GM13976 (cell line): ENCODE measurements around the gene SPEF1.

Experiments used
- DNase-seq: peaks from one replicate; pipeline ENCODE4 v3.0.0; 2012; ENCODE audit warnings: low spot score
- in situ Hi-C: fragments of 300-500 bp; cut with MboI; formaldehyde crosslinking; loops from one replicate; pipeline ENCODE4 v1.12.0; 2022; ENCODE audit warnings: low sequenced_read_pairs, mixed read lengths, inconsistent platforms; ENCODE audit not compliant: unreplicated experiment
- TF ChIP-seq, protein P1 (sequence below): IDR thresholded peaks from 2 replicates; pipeline ENCODE4 v1.5.1; 2012; ENCODE audit warnings: borderline replicate concordance, mild to moderate bottlenecking; ENCODE audit not compliant: insufficient read depth; ENCODE audit errors: extremely low read depth, missing control alignments, control extremely low read depth

SPEF1 gene

GRCh38 chr20:3758566-3758965 is 22.7 kb downstream of the SPEF1 start:
- in situ Hi-C loops = no loop called here
- no peak for DNase-seq
- TF ChIP-seq, protein P1, sequence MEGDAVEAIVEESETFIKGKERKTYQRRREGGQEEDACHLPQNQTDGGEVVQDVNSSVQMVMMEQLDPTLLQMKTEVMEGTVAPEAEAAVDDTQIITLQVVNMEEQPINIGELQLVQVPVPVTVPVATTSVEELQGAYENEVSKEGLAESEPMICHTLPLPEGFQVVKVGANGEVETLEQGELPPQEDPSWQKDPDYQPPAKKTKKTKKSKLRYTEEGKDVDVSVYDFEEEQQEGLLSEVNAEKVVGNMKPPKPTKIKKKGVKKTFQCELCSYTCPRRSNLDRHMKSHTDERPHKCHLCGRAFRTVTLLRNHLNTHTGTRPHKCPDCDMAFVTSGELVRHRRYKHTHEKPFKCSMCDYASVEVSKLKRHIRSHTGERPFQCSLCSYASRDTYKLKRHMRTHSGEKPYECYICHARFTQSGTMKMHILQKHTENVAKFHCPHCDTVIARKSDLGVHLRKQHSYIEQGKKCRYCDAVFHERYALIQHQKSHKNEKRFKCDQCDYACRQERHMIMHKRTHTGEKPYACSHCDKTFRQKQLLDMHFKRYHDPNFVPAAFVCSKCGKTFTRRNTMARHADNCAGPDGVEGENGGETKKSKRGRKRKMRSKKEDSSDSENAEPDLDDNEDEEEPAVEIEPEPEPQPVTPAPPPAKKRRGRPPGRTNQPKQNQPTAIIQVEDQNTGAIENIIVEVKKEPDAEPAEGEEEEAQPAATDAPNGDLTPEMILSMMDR = no peak

GRCh38 chr20:3757268-3757667 is 24.0 kb downstream of the SPEF1 start:
- no peak for DNase-seq
- in situ Hi-C loops = no loop called here
- TF ChIP-seq, protein P1 = no peak

DNA sequence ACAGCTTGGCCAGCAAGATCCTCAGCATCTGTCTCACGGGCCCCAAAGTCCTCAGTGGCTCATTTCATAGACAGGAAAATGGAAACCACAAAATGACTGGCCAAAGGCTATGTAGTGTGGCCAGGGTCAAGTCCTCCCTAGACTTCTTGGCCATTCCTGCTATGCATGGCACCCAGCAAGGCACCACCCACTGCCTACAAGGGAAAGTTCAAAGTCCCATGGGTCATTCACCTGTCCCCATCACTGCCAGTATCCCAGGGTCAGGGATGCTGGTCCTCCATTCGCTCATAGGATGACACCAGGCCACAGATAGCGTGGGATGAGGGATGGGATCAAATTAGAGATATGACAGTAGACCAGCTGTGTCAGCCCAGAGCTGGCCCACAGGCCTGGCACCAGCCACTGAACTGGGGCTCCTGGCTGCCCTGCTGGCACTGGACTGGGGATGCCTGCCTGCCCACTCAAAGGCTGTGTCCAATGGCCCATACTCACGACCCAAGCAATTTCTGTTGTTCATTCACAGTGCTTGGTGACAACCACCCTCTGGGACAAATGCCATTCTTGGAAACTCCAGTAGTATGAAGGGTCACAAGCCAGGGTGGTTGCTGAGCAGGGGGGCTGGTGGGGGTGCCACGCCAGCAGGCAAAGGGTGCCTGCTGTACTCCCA is 25.3 kb downstream of the SPEF1 start:
- in situ Hi-C loops = no loop called here
- TF ChIP-seq, protein P1 = no peak

GRCh38 chr20:3755269-3755668 is 26.0 kb downstream of the SPEF1 start:
- in situ Hi-C loops = no loop called here
- TF ChIP-seq, protein P1 = no peak
- DNase-seq = no peak

More for the DNA sequence above, 25.3 kb downstream of the SPEF1 start:
- no peak for DNase-seq

DNA sequence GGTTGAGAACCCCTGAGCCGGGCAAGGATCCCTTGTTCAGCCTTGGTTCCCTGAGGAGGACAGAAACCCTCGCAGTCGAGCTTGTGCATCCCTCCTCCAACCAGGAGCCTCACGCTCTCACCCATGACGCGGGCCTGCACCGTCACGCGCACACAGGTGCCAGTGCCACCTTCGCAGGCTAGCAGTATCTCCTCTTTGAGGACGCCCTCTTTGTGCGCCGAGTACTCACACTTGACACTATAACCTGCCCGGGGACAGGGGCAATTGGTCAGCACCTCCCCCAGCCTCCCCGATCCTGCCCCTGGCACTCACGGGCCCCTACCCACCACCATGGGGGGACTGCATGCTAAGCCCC is 27.0 kb downstream of the SPEF1 start:
- in situ Hi-C loops = no loop called here

DNA sequence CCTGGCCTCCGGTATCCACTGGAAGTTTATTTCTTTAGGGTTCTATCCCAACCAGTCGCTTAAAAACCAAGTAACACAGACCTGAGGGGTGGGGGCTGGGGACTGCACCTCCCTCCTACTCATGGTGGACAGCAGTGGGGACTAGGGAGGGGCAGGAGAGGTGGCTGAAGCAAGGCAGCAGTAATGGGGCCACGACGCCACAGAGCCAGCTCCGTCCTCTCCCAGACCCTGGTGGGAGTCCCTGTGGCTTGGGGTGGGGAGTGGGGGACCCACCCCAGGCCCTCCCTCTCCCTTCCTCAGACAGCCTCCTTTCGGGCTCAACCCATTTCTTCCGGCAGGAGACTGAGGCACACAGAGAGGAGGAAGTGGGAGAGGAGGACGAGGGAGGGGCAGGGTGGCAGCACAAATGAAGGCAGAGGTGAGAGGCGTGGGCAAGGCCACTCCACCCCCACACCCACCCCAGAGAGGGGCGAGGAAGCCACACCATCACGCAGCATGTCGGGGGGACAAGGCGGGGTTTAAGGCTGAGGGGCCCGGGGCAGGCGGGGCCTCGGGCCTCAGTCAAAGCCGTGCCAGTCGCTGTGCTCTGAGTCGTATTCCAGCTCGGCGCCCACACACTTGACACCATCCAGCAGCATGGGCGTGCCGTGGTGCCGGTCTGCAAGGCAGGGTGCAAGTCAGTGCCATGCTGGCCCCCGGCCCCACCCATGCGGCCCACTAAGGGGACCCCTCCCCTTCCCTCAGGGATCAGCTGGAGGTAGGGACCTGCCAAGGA is 27.6 kb downstream of the SPEF1 start:
- TF ChIP-seq, protein P1 = no peak
- no peak for DNase-seq
- in situ Hi-C loops = no loop called here

More for the DNA sequence above, 27.0 kb downstream of the SPEF1 start:
- TF ChIP-seq, protein P1 = no peak
- DNase-seq = no peak
